HEK293 (cell line): Measurements from ENCODE around the gene CAMKMT.

Experiments
- SCRT1 ChIP-seq: fragments of 450-650 bp; formaldehyde crosslinking; IDR thresholded peaks from 2 replicates; pipeline ENCODE4 v1.5.1; 2016; ENCODE audit warnings: missing biosample characterization, missing genetic modification characterization, borderline replicate concordance
- YY1 ChIP-seq: fragments of 450-650 bp; formaldehyde crosslinking; IDR thresholded peaks from 2 replicates; pipeline ENCODE4 v1.5.1; 2018; ENCODE audit warnings: missing biosample characterization, missing genetic modification characterization
- ZNF157 ChIP-seq: fragments of 450-650 bp; formaldehyde crosslinking; IDR thresholded peaks from 2 replicates; pipeline ENCODE4 v1.5.1; 2016; ENCODE audit warnings: missing biosample characterization, missing genetic modification characterization
- ZNF221 ChIP-seq: fragments of 450-650 bp; formaldehyde crosslinking; IDR thresholded peaks from 2 replicates; pipeline ENCODE4 v1.5.1; 2017; ENCODE audit warnings: missing biosample characterization, missing genetic modification characterization, borderline replicate concordance
- ZNF324 ChIP-seq: fragments of 450-650 bp; formaldehyde crosslinking; IDR thresholded peaks from 2 replicates; pipeline ENCODE4 v1.5.1; 2016; ENCODE audit warnings: missing biosample characterization, missing genetic modification characterization
- ZNF366 ChIP-seq: fragments of 450-650 bp; formaldehyde crosslinking; conservative IDR thresholded peaks from 2 replicates; pipeline ENCODE4 v1.5.1; 2016; ENCODE audit warnings: missing biosample characterization, missing genetic modification characterization
- ZNF521 ChIP-seq: fragments of 450-650 bp; formaldehyde crosslinking; IDR thresholded peaks from 2 replicates; pipeline ENCODE4 v1.5.1; 2017; ENCODE audit warnings: missing biosample characterization, mild to moderate bottlenecking, missing genetic modification characterization
- ZNF670 ChIP-seq: fragments of 450-650 bp; formaldehyde crosslinking; IDR thresholded peaks from 2 replicates; pipeline ENCODE4 v1.5.1; 2016; ENCODE audit warnings: missing biosample characterization, missing genetic modification characterization, low read depth
- ZNF768 ChIP-seq: fragments of 450-650 bp; formaldehyde crosslinking; IDR thresholded peaks from 2 replicates; pipeline ENCODE4 v1.5.1; 2018; ENCODE audit warnings: missing biosample characterization, mild to moderate bottlenecking, missing genetic modification characterization
- ZSCAN18 ChIP-seq: fragments of 450-650 bp; formaldehyde crosslinking; IDR thresholded peaks from 2 replicates; pipeline ENCODE4 v1.5.1; 2016; ENCODE audit warnings: missing biosample characterization, missing genetic modification characterization
- ZSCAN30 ChIP-seq: fragments of 450-650 bp; IDR thresholded peaks from 2 replicates; pipeline ENCODE4 v1.5.1; 2018; ENCODE audit warnings: missing biosample characterization, mild to moderate bottlenecking, missing genetic modification characterization, moderate library complexity
- TF ChIP-seq, protein P1 (sequence below): fragments of 450-650 bp; formaldehyde crosslinking; IDR thresholded peaks from 2 replicates; pipeline ENCODE4 v1.5.1; 2016; ENCODE audit warnings: missing biosample characterization, missing genetic modification characterization
- TF ChIP-seq, protein P2 (sequence below): fragments of 450-650 bp; IDR thresholded peaks from 2 replicates; pipeline ENCODE4 v1.5.1; 2018; ENCODE audit warnings: missing biosample characterization, mild to moderate bottlenecking, missing genetic modification characterization

GRCh38 chr2:44559108-44559507 is 197.4 kb downstream of the CAMKMT start:
- TF ChIP-seq, protein P1, sequence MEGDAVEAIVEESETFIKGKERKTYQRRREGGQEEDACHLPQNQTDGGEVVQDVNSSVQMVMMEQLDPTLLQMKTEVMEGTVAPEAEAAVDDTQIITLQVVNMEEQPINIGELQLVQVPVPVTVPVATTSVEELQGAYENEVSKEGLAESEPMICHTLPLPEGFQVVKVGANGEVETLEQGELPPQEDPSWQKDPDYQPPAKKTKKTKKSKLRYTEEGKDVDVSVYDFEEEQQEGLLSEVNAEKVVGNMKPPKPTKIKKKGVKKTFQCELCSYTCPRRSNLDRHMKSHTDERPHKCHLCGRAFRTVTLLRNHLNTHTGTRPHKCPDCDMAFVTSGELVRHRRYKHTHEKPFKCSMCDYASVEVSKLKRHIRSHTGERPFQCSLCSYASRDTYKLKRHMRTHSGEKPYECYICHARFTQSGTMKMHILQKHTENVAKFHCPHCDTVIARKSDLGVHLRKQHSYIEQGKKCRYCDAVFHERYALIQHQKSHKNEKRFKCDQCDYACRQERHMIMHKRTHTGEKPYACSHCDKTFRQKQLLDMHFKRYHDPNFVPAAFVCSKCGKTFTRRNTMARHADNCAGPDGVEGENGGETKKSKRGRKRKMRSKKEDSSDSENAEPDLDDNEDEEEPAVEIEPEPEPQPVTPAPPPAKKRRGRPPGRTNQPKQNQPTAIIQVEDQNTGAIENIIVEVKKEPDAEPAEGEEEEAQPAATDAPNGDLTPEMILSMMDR (tag by site-specific recombination) = no peak
- no peak for TF ChIP-seq ZNF521 (tag by site-specific recombination)
- no peak for TF ChIP-seq YY1
- TF ChIP-seq ZNF366 = no peak
- TF ChIP-seq ZSCAN18 (tag by site-specific recombination) = no peak
- no peak for TF ChIP-seq SCRT1 (tag by site-specific recombination)
- no peak for TF ChIP-seq ZNF221 (tag by site-specific recombination)
- TF ChIP-seq ZNF324 (tag by site-specific recombination) = no peak
- no peak for TF ChIP-seq ZNF768
- TF ChIP-seq ZSCAN30 = no peak
- TF ChIP-seq, protein P2, sequence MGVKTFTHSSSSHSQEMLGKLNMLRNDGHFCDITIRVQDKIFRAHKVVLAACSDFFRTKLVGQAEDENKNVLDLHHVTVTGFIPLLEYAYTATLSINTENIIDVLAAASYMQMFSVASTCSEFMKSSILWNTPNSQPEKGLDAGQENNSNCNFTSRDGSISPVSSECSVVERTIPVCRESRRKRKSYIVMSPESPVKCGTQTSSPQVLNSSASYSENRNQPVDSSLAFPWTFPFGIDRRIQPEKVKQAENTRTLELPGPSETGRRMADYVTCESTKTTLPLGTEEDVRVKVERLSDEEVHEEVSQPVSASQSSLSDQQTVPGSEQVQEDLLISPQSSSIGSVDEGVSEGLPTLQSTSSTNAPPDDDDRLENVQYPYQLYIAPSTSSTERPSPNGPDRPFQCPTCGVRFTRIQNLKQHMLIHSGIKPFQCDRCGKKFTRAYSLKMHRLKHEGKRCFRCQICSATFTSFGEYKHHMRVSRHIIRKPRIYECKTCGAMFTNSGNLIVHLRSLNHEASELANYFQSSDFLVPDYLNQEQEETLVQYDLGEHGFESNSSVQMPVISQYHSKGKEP = no peak
- no peak for TF ChIP-seq ZNF670
- TF ChIP-seq ZNF157 (tag by site-specific recombination) = no peak
